Skeletal muscle tissue (tissue), 4 donors: ENCODE results near the gene CDH4. TPM values are rescaled to one million over a fixed set of nuclear protein-coding genes. Genes with fewer than 3 reads are reported as not detected.

ENCODE experiments used
- H3K27ac ChIP-seq: one replicate; pipeline ENCODE4 v1.7.0; 2013; ENCODE audit warnings: mild to moderate bottlenecking, low read depth, low read length, inconsistent platforms
- H3K27me3 ChIP-seq, 3 donors: one replicate each; pipeline ENCODE4 v1.7.0; 2013; ENCODE audit warnings: low read length in 3 of 3; ENCODE audit not compliant: control insufficient read depth in 3 of 3, insufficient read depth in 3 of 3
- H3K36me3 ChIP-seq, 3 donors: one replicate each; pipeline ENCODE4 v1.7.0; 2013; ENCODE audit warnings: low read length in 3 of 3; ENCODE audit not compliant: control insufficient read depth in 3 of 3, insufficient read depth in 3 of 3
- H3K4me1 ChIP-seq, 3 donors: one replicate each; pipeline ENCODE4 v1.7.0; 2013; ENCODE audit warnings: low read length in 3 of 3, mild to moderate bottlenecking in 3 of 3; ENCODE audit not compliant: control insufficient read depth in 3 of 3, insufficient read depth in 3 of 3
- H3K4me3 ChIP-seq, 3 donors: one replicate each; pipeline ENCODE4 v1.7.0; 2013; ENCODE audit warnings: low read length in 3 of 3
- H3K9ac ChIP-seq, 3 donors: one replicate each; pipeline ENCODE4 v1.7.0; 2013; ENCODE audit warnings: low read length in 3 of 3, mild to moderate bottlenecking in 3 of 3, moderate library complexity in 2 of 3, low read depth in 1 of 3
- H3K9me3 ChIP-seq, 3 donors: one replicate each; pipeline ENCODE4 v1.7.0; 2013; ENCODE audit warnings: low read length in 3 of 3; ENCODE audit not compliant: control insufficient read depth in 3 of 3
- total RNA-seq: library from RNA; depleted of rRNA; stranded (reverse); fragments of >200 nt; gene quantifications from one replicate; pipeline ENCODE4 v1.2.3, GENCODE V29; 2014
- donor health status: Osteomylitis.

Gene CDH4
- total RNA-seq, 1 donor from 2014 or later = 0.52 TPM

DNA sequence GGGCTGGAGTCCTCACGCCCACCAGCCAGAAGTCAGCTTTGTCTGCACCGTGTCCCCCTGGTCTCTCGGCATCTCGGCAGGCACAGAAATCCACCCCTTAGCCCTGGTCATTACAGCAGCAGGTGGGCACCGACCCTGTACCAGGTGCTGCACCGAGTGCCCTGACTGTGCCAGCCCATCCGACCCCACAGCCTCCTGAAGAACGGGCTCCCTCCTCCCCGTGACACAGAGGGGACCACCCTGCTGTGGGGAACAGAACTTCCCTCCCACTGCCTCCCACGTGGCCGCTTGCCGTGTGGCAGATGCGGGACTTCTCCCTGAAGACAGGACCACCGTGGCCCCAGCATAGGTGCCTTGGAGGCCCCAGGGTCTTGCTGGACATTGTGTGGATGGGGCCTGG is 652.4 kb downstream of the CDH4 start:
- H3K27ac ChIP-seq = no peak overlapping the region
- no peak overlapping the region for H3K9ac ChIP-seq
- H3K4me1 ChIP-seq = no peaks in the 10 kb centered on the region
- no peaks in the 10 kb centered on the region for H3K36me3 ChIP-seq
- peaks cover 18 to 32% (median 22%) of the 10 kb centered on the region in 3 donors for H3K27me3 ChIP-seq
- H3K9me3 ChIP-seq = no peaks in the 10 kb centered on the region
- no peak overlapping the region for H3K4me3 ChIP-seq

DNA sequence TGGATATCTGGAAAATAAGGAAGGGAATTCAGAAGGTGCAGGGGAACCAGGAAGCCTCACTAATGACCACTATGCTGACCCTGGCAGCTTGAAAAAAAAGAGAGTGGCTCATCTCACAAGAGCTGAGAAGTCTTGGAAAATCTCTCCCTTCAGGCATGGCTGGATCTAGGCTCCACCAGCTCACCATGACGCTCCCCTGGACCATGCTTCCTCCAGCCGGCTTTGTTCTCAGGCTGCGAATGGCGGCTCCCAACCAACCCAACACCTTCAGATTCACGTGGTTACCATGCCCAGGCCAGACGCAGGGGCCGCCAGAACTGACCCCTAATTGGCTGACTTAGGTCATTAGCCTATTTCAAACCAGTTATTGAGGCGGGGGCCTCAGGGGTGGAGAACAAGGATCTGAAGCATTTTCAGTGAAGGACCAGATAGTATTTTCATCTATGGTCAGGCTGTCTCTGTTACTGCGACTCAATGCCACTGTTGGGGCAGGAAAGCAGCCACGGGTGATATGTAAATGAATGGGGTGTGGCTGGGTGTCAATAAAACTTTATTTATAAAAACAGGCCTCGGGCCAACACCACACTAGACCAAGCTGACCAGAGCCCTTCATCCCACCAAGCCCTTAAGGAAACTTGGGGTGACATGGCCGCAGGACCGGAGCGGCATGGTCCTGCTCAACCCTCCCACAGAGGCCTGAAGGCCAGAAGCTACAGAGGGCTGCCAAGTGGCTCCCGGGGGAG is 653.9 kb downstream of the CDH4 start:
- H3K4me1 ChIP-seq = no peaks in the 10 kb centered on the region
- H3K9ac ChIP-seq = no peak overlapping the region
- H3K36me3 ChIP-seq = no peaks in the 10 kb centered on the region
- H3K9me3 ChIP-seq = peaks cover 0 to 5% (median 0%) of the 10 kb centered on the region in 3 donors
- H3K4me3 ChIP-seq = no peak overlapping the region
- H3K27me3 ChIP-seq = peaks cover 9 to 28% (median 12%) of the 10 kb centered on the region in 3 donors
- H3K27ac ChIP-seq = no peak overlapping the region

DNA sequence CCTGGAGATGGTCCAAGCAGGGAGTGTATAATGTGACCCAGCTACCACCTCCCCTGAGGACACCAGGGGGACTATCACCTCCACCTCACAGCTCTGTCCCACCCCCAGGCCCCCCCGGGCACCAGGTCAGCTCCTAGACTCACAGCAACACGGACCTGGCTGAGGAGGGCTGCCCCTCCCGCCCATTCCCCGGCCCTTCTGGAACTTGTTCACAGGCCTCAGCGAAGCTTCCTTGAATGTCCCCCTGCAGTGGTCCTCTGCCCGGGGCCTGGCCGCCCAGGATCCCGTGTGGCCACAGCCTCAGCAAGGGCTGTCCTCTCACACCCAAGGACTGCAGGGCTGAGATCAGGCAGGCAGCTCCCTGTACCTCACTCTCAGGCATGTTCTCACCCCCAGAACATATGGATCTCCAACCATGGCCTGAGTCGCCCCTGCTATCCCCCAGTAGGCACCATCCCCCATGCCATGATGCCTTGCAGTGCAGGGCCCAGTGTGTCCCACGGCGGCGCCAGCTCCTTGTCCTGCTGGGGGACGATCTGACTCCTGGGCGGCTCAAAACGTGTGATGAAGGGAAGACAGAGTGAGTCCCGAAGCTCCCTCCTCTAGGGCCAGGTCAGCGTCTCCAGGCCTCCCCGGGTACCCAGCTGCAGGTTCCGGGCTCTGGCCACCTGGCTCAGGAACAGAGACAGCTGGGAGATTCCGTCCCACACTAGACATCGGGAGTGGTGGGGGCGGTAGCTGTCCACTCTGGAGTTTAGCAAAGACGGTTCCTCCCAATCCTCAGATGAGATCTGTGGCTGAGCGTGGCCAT is 655.2 kb downstream of the CDH4 start:
- Histone ChIP-seq H3K9ac (no peak overlapping the region), H3K27me3 (peaks cover 3 to 20% (median 4%) of the 10 kb centered on the region in 3 donors), H3K9me3 (peaks cover 0 to 5% (median 0%) of the 10 kb centered on the region in 3 donors), H3K4me3 (no peak overlapping the region), H3K36me3 (no peaks in the 10 kb centered on the region), H3K4me1 (no peaks in the 10 kb centered on the region), H3K27ac (no peak overlapping the region)

DNA sequence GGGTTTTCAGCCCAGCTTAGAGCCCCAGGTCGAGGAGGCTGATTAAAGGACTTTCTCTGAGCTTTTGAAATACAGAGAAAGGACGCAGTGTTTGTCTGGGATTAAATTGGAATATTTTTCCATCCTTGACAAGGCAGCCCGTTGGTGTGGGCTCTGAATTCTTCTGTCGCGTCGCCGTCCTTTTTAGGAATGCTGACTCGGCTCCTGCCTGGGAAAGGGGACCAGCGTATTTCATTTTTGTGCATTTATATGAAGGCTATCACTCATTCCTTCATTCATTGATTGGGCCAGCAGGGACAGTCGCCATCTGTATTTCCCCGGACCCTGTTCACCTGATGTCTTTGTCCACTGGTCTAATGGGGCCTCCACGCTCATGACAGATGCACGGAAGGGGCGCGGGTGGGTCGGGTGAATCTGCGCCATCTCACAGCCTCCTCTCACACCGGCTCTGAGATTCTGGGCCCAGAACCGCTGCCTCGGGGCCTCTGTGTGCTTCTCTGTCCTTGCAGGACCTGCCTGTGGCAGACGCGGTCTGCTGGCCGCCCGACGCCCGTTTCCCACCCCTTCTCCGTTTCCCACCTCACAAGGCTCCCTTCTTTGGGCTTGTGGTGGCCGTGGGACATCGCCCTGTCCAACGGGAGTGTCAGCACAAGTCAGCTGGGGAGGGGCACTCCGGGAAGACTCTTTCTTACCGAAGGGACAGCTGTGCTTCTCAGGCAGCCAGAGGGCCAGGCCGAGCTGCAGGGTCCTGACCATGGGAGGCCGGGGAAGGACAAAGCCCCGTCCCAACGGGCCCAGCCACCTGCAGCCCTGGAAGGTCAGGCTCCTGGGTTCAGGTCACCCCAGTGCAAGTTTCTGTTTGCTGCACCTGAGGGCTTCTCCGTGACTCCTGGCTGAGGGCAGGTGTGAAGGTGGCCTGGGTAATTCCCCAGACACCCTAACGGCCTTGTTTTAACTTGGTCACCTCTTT is 656.3 kb downstream of the CDH4 start:
- no peaks in the 10 kb centered on the region for H3K36me3 ChIP-seq
- peaks cover 0 to 19% (median 6%) of the 10 kb centered on the region in 3 donors for H3K27me3 ChIP-seq
- H3K27ac ChIP-seq = no peak overlapping the region
- H3K4me1 ChIP-seq = no peaks in the 10 kb centered on the region
- no peak overlapping the region for H3K9ac ChIP-seq
- no peak overlapping the region for H3K4me3 ChIP-seq
- H3K9me3 ChIP-seq = peaks cover 0 to 5% (median 0%) of the 10 kb centered on the region in 3 donors

DNA sequence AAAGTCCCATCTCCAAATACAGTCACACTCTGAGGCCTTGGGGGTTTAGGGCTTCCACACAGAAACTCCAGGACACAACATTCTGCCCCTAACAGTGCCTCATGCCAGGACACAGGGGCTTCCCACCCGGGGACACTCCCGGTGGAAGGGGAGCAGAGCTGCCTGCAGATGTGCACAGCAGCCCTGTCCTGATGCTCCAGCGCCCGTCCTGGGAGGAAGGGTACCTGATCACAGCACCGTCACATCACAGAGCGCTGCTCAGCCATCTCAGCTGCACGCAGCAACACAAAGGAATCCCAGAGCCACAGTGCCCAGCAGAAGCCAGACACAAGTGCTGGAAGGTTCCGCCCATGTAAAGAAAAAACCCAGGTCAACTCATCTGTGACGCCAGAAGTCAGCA is 657.0 kb downstream of the CDH4 start:
- peaks cover 0 to 19% (median 12%) of the 10 kb centered on the region in 3 donors for H3K27me3 ChIP-seq
- H3K27ac ChIP-seq = no peak overlapping the region
- no peak overlapping the region for H3K9ac ChIP-seq
- H3K36me3 ChIP-seq = no peaks in the 10 kb centered on the region
- H3K4me3 ChIP-seq = no peak overlapping the region
- H3K4me1 ChIP-seq = no peaks in the 10 kb centered on the region
- H3K9me3 ChIP-seq = peaks cover 0 to 5% (median 0%) of the 10 kb centered on the region in 3 donors

DNA sequence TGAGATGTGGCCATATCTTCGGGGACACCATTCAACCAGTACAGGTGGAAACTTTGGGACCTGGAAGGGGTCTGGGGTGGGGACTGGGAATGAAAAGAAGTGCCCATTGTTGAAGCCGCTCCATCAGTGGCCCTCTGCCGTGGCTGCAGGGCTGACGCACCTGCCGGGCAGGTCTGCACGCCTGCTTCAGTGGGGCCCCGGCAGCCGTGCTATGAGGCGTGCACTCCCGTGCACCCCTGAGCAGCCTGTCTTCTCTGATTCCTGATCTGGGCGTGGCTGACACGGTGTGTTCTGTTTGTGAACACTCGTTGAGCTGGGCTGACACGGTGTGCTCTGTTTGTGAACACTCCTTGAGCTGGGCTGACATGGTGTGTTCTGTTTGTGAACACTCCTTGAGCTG is 657.8 kb downstream of the CDH4 start:
- H3K9me3 ChIP-seq = peaks cover 0 to 5% (median 0%) of the 10 kb centered on the region in 3 donors
- peaks cover 0 to 14% (median 13%) of the 10 kb centered on the region in 3 donors for H3K27me3 ChIP-seq
- no peak overlapping the region for H3K9ac ChIP-seq
- H3K4me3 ChIP-seq = no peak overlapping the region
- no peaks in the 10 kb centered on the region for H3K4me1 ChIP-seq
- H3K27ac ChIP-seq = no peak overlapping the region
- H3K36me3 ChIP-seq = no peaks in the 10 kb centered on the region

DNA sequence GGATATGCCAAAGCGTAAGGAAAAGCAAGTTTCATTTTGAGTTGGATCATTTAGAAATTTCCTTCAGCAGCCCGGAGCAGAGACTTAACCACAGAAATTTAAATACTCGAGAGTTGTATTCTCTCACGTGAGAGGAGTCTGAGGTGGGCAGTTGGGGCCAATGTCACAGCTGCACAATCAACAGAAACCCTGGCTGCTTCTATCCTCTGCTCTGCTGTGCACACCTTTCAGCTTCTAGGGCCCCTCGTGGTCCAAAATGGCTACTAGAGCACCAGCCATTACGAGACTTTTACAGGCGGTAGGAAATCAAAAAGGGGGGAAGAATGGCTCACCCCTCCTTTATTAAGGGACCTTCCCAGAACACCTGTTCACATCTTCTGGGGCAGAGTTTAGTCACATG is 659.8 kb downstream of the CDH4 start:
- peaks cover 0 to 5% (median 0%) of the 10 kb centered on the region in 3 donors for H3K9me3 ChIP-seq
- H3K9ac ChIP-seq = no peak overlapping the region
- peaks cover 7 to 26% (median 13%) of the 10 kb centered on the region in 3 donors for H3K27me3 ChIP-seq
- H3K4me3 ChIP-seq = no peak overlapping the region
- no peaks in the 10 kb centered on the region for H3K4me1 ChIP-seq
- H3K27ac ChIP-seq = no peak overlapping the region
- no peaks in the 10 kb centered on the region for H3K36me3 ChIP-seq

DNA sequence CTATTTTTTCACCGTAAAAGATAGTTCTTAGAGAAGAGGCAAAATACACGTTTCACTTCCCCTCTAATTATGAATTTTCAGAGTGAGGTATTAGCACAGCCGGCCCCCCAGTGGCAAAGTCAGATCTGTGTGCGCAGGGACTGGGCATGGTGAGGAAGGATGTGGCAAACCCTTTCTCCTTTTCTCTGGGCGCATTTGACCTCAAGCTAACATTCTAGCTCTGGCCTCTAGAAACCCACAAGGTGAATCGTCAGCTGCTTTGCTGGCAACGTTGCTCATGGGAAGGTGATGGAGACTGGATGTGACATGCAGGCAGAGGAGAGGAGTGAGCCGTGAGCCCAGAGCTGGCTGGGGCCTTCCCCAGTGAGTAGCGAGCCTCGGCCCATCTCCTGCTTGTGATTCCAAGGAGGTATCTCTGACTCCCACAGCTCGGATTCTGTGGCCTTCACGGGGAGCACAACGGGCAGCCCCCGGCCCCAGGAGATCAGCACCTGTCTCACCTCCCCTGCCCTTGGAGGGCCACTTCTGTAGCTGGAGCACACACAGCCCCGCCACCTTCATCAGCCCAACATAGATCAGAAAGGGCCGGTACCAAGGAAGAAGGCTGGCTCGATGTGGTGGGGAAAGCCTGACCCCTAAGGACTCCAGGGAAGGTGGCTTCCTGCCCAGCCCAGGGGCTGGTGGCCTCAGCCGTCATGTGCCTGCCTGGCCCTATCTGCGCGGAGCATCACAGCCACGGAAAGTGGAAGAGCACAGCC is 660.8 kb downstream of the CDH4 start:
- no peaks in the 10 kb centered on the region for H3K36me3 ChIP-seq
- peaks cover 0 to 5% (median 0%) of the 10 kb centered on the region in 3 donors for H3K9me3 ChIP-seq
- H3K27me3 ChIP-seq = peaks cover 14 to 24% (median 22%) of the 10 kb centered on the region in 3 donors
- no peak overlapping the region for H3K9ac ChIP-seq
- no peak overlapping the region for H3K4me3 ChIP-seq
- no peaks in the 10 kb centered on the region for H3K4me1 ChIP-seq
- no peak overlapping the region for H3K27ac ChIP-seq
